GM12878 (cell line): ENCODE results near the gene CYP3A4. TPM values are rescaled to one million over a fixed set of nuclear protein-coding genes. Genes with fewer than 3 reads are reported as not detected.
"Not testable (repeated sequence)": the region's sequence is repeated elsewhere in the genome, so short reads cannot be mapped to it uniquely, and the experiment has no call there.

Experiments
- ATAC-seq: fragments of 200-7000 bp; cut with Tn5 transposase; 3 replicates; pipeline ENCODE4 v1.9.1; 2020; ENCODE audit warnings: mild to moderate bottlenecking, moderate library complexity
- BruUV-seq: library from RNA; stranded (reverse); fragments of 400-500 nt; replicated peaks from 2 replicates; lab custom pipeline; 2021; lab: Mats Ljungman, UMichigan
- CTCF ChIA-PET: fragments of 300-600 bp; sonication (Branson Sonifier 250); formaldehyde crosslinking; extraction: SDS; loops from one replicate; lab custom pipeline; 2021; ENCODE audit warnings: inconsistent platforms; lab: Yijun Ruan, JAX
- POLR2A ChIA-PET: fragments of 350-600 bp; formaldehyde crosslinking; extraction: SDS; loops from one replicate; lab custom pipeline; 2021; ENCODE audit warnings: inconsistent platforms; lab: Charles Lee
- RAD21 ChIA-PET: fragments of 300-600 bp; sonication (Branson Sonifier 250); formaldehyde crosslinking; loops from one replicate; lab custom pipeline; 2023; ENCODE audit warnings: antibody characterized with exemption; ENCODE audit not compliant: unreplicated experiment; lab: Charles Lee
- SMC1A ChIA-PET: fragments of 300-600 bp; sonication (Branson Sonifier 250); formaldehyde crosslinking; loops from one replicate; lab custom pipeline; 2023; ENCODE audit not compliant: unreplicated experiment, uncharacterized antibody; lab: Charles Lee
- DNase-seq: peaks from one replicate; pipeline ENCODE4 v3.0.0-alpha.2; 2011; ENCODE audit warnings: low read depth, low spot score
- FAIRE-seq: peaks from 3 replicates; lab custom pipeline; 2011; peaks lifted over from hg19 to GRCh38; lab: Jason Lieb, UNC
- H2AFZ ChIP-seq: 2 replicates; pipeline ENCODE4 v1.6.0; 2011; ENCODE audit warnings: low read depth, low read length, control low read depth; ENCODE audit not compliant: control insufficient read depth
- H3K27ac ChIP-seq: 2 replicates; pipeline ENCODE4 v1.5.1; 2011; ENCODE audit warnings: control low read depth; ENCODE audit not compliant: control insufficient read depth, insufficient read depth
- H3K27me3 ChIP-seq, 2 experiments: replicated peaks in 1 of 2; 2 replicates each; pipeline versions ENCODE4 v1.6.0 to v1.6.1; 2011; ENCODE audit warnings: low read length in 1 of 2; ENCODE audit not compliant: control insufficient read depth in 2 of 2, insufficient read depth in 2 of 2
- H3K36me3 ChIP-seq, 2 experiments: 2 replicates each; pipeline ENCODE4 v1.5.1; 2011; ENCODE audit warnings: low read length in 1 of 2; ENCODE audit not compliant: control insufficient read depth in 2 of 2, insufficient read depth in 2 of 2
- H3K4me1 ChIP-seq: 2 replicates; pipeline ENCODE4 v1.6.1; 2011; ENCODE audit warnings: mild to moderate bottlenecking, low read length, moderate library complexity, mixed read lengths; ENCODE audit not compliant: control insufficient read depth, insufficient read depth
- H3K4me2 ChIP-seq: 2 replicates; pipeline ENCODE4 v1.6.0; 2011; ENCODE audit warnings: control low read depth; ENCODE audit not compliant: control insufficient read depth, insufficient read depth
- H3K4me3 ChIP-seq: fragments of 200-600 bp; sonication (generic); 2 replicates; pipeline ENCODE4 v1.5.1; 2016
- H3K79me2 ChIP-seq: 2 replicates; pipeline ENCODE4 v1.6.0; 2011; ENCODE audit warnings: low read length; ENCODE audit not compliant: control insufficient read depth, insufficient read depth
- H3K9ac ChIP-seq: 2 replicates; pipeline ENCODE4 v1.8.0; 2011; ENCODE audit warnings: low read length, control low read depth, mixed read lengths; ENCODE audit not compliant: control insufficient read depth, insufficient read depth
- H3K9me3 ChIP-seq: replicated peaks from 3 replicates; pipeline ENCODE4 v1.5.1; 2011; ENCODE audit warnings: mild to moderate bottlenecking, low read length; ENCODE audit not compliant: control insufficient read depth, insufficient read depth
- H4K20me1 ChIP-seq: 2 replicates; pipeline ENCODE4 v1.6.0; 2011; ENCODE audit not compliant: control insufficient read depth, insufficient read depth
- ATF2 ChIP-seq: IDR thresholded peaks from 2 replicates; pipeline ENCODE4 v1.6.1; 2012; ENCODE audit warnings: low read length, inconsistent platforms
- IKZF2 ChIP-seq, 2 experiments: fragments of 450-650 bp; IDR thresholded peaks; 2 replicates each; pipeline ENCODE4 v1.6.1; 2017; ENCODE audit warnings: mild to moderate bottlenecking in 2 of 2, moderate library complexity in 2 of 2
- KAT2A ChIP-seq: conservative IDR thresholded peaks from 2 replicates; pipeline ENCODE4 v1.6.1; 2011; ENCODE audit warnings: low read depth, low read length; ENCODE audit not compliant: control insufficient read depth
- MTA3 ChIP-seq: IDR thresholded peaks from 2 replicates; pipeline ENCODE4 v1.6.1; 2012; ENCODE audit warnings: low read length, inconsistent platforms, borderline replicate concordance
- MYB ChIP-seq: fragments of 150-350 bp; IDR thresholded peaks from 2 replicates; pipeline ENCODE4 v1.6.1; 2014; ENCODE audit warnings: mild to moderate bottlenecking, low read depth, low read length, borderline replicate concordance
- NR2C2 ChIP-seq: IDR thresholded peaks from 2 replicates; pipeline ENCODE4 v1.6.1; 2011; ENCODE audit warnings: borderline replicate concordance, low read depth; ENCODE audit not compliant: control insufficient read depth, insufficient read length
- POLR2AphosphoS2 ChIP-seq: IDR thresholded peaks from 2 replicates; pipeline ENCODE4 v1.6.1; 2011; ENCODE audit warnings: low read depth, mild to moderate bottlenecking, low read length, improper control_type of control experiment, moderate library complexity
- TCF3 ChIP-seq: IDR thresholded peaks from 2 replicates; pipeline ENCODE4 v1.6.1; 2012; ENCODE audit warnings: low read depth, mild to moderate bottlenecking, low read length, borderline replicate concordance; ENCODE audit not compliant: insufficient read depth
- USF1 ChIP-seq: IDR thresholded peaks from 2 replicates; pipeline ENCODE4 v1.6.1; 2011; ENCODE audit warnings: borderline replicate concordance, low read depth, mild to moderate bottlenecking, moderate library complexity, mixed read lengths, low read length; ENCODE audit not compliant: insufficient read depth; ENCODE audit errors: extremely low read length
- WGBS: methylation state at CpG from one replicate; pipeline ENCODE4 v1.1.6; 2016; ENCODE audit warnings: low lambda C conversion rate; ENCODE audit not compliant: insufficient replicate concordance, insufficient coverage; ENCODE audit errors: missing lambda C conversion rate; 5-methylcytosine and 5-hydroxymethylcytosine counted together
- in situ Hi-C: fragments of 300-500 bp; cut with MboI; formaldehyde crosslinking; loops from 9 replicates; pipeline ENCODE4 v1.14.3; 2018; ENCODE audit warnings: mixed read lengths
- intact Hi-C: fragments of 100-400 bp; cut with micrococcal nuclease; formaldehyde crosslinking; loops from one replicate; pipeline ENCODE4 v1.14.2; 2022; ENCODE audit not compliant: unreplicated experiment
- polyA plus RNA-seq, 11 experiments: library from polyadenylated mRNA; depleted of rRNA in 4 of 11; unstranded in 6 of 11; stranded (reverse) in 5 of 11; fragments of >200 nt; fragmentation: Nextera tagmentation in 4 of 11; fragmentation: Illumina TruSeq in 1 of 11; extraction: Ambion mirVana in 4 of 11; extraction: Trizol in 1 of 11; gene quantifications; 1 replicate in 1 of 11; 2 replicates in 10 of 11; pipeline versions ENCODE4 v1.2.1 to v1.2.3, GENCODE V29; 2011 to 2016; ENCODE audit warnings: inconsistent platforms in 2 of 11, missing spikeins in 2 of 11, low read depth in 1 of 11
- total RNA-seq, 4 experiments: library from RNA; depleted of rRNA in 3 of 4; stranded (reverse); fragments of >200 nt in 3 of 4; fragmentation: Illumina TruSeq in 1 of 4; extraction: Trizol in 1 of 4; gene quantifications; 2 replicates each; pipeline versions ENCODE4 v1.2.1 to v1.2.3, GENCODE V29; 2013 to 2021

The CYP3A4 gene
- total and polyA plus RNA-seq, 10 of the 15 experiments (the other 5 are each of a cell fraction or from before 2014, with no cell fraction given) = 0.02 to 0.21 (median 0.04) TPM; not detected in 7

- no peaks in the 10 kb centered on the region for H3K36me3 ChIP-seq
- no peak for FAIRE-seq
- H3K27ac ChIP-seq = no peak overlapping the region
- no peak overlapping the region for H3K4me3 ChIP-seq
- H3K9ac ChIP-seq = no peak overlapping the region
- H3K4me2 ChIP-seq = no peak overlapping the region
- H4K20me1 ChIP-seq = no peaks in the 10 kb centered on the region
- in situ Hi-C loops (no loop called here), intact Hi-C loops (no loop called here)
- H3K27me3 ChIP-seq = no peaks in the 10 kb centered on the region
- H3K9me3 ChIP-seq = no peaks in the 10 kb centered on the region
- RAD21 ChIA-PET = no interaction called here
- TF ChIP-seq ATF2 (no peak), POLR2AphosphoS2 (no peak), IKZF2 (IDR thresholded peaks at IDR 0.05) (no peak), NR2C2 (no peak), MTA3 (no peak), MYB (no peak), USF1 (no peak), KAT2A (no peak), TCF3 (no peak)
- CTCF ChIA-PET = no interaction called here
- SMC1A ChIA-PET = no interaction called here
- H3K4me1 ChIP-seq = no peaks in the 10 kb centered on the region
- H2AFZ ChIP-seq = no peak overlapping the region
- no peak for ATAC-seq
- POLR2A ChIA-PET = no interaction called here
- no peaks in the 10 kb centered on the region for H3K79me2 ChIP-seq
- no peak for DNase-seq
- 88% methylated on average over 1 of the region's 1 CpG for WGBS
- BruUV-seq = no TSS peak
Measured at GRCh38 chr7:99772565-99772964, 11.4 kb downstream of the CYP3A4 start.

- H2AFZ ChIP-seq, POLR2A ChIA-PET, SMC1A ChIA-PET, intact Hi-C loops, ATAC-seq, H3K79me2 ChIP-seq, H3K36me3 ChIP-seq, H3K27me3 ChIP-seq, H3K4me3 ChIP-seq, H3K9ac ChIP-seq, CTCF ChIA-PET, H4K20me1 ChIP-seq, H3K27ac ChIP-seq, H3K4me1 ChIP-seq, BruUV-seq, RAD21 ChIA-PET, H3K9me3 ChIP-seq, in situ Hi-C loops, FAIRE-seq, DNase-seq, H3K4me2 ChIP-seq: not testable (repeated sequence)
- WGBS = 67% methylated on average over 3 of the region's 3 CpGs
Measured at GRCh38 chr7:99769494-99769893, 14.5 kb downstream of the CYP3A4 start.
